Mucosa of stomach (tissue), 1 donor: ENCODE data around the gene DNER.

Experiments used
- H3K27me3 ChIP-seq: one replicate; pipeline ENCODE4 v1.7.0; 2013; ENCODE audit warnings: mild to moderate bottlenecking, low read length; ENCODE audit not compliant: control insufficient read depth, insufficient read depth
- H3K36me3 ChIP-seq: one replicate; pipeline ENCODE4 v1.7.0; 2013; ENCODE audit warnings: low read length; ENCODE audit not compliant: control insufficient read depth, insufficient read depth
- H3K4me1 ChIP-seq: one replicate; pipeline ENCODE4 v1.7.0; 2013; ENCODE audit warnings: mild to moderate bottlenecking, low read length; ENCODE audit not compliant: control insufficient read depth, insufficient read depth
- H3K4me3 ChIP-seq: one replicate; pipeline ENCODE4 v1.7.0; 2013; ENCODE audit warnings: low read length
- H3K9ac ChIP-seq: one replicate; pipeline ENCODE4 v1.7.0; 2013; ENCODE audit warnings: mild to moderate bottlenecking, low read length, moderate library complexity
- H3K9me3 ChIP-seq: one replicate; pipeline ENCODE4 v1.7.0; 2013; ENCODE audit warnings: mild to moderate bottlenecking, low read length, moderate library complexity; ENCODE audit not compliant: control insufficient read depth
- donor health status: Pancreatic carcinoma.

DNER gene

DNA sequence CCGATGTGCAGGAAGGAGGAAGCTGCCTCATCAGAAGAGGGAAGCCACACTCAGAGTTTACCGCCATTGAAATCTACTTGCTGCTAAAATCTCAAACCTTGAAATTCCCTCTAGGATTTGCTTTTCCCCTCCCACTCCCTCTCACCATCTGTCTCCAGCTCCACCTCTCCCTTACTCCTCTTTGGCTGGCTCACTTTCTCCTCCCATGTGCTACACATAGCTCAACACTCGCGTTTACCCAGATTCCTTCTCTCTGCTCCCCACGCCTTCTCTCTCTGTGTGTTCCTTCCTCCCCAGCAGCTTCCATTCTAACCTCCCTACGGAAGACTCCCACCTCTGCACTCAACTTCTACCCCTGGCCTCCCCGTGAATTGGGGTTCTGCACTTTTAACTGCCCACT is 143.1 kb downstream of the DNER start:
- Histone ChIP-seq H3K4me1 (no peaks in the 10 kb centered on the region), H3K4me3 (no peak overlapping the region), H3K36me3 (no peaks in the 10 kb centered on the region), H3K9ac (no peak overlapping the region), H3K27me3 (no peaks in the 10 kb centered on the region), H3K9me3 (no peaks in the 10 kb centered on the region)

- Histone ChIP-seq H3K9me3 (no peaks in the 10 kb centered on the region), H3K9ac (no peak overlapping the region), H3K4me3 (no peak overlapping the region), H3K4me1 (no peaks in the 10 kb centered on the region), H3K27me3 (no peaks in the 10 kb centered on the region), H3K36me3 (no peaks in the 10 kb centered on the region)
Measured at GRCh38 chr2:229566370-229566769, 148.0 kb downstream of the DNER start.

- H3K9me3 ChIP-seq = no peaks in the 10 kb centered on the region
- H3K4me1 ChIP-seq = no peaks in the 10 kb centered on the region
- no peak overlapping the region for H3K9ac ChIP-seq
- H3K4me3 ChIP-seq = no peak overlapping the region
- no peaks in the 10 kb centered on the region for H3K36me3 ChIP-seq
- H3K27me3 ChIP-seq = no peaks in the 10 kb centered on the region
Measured at GRCh38 chr2:229564300-229564907, 150.0 kb downstream of the DNER start.

DNA sequence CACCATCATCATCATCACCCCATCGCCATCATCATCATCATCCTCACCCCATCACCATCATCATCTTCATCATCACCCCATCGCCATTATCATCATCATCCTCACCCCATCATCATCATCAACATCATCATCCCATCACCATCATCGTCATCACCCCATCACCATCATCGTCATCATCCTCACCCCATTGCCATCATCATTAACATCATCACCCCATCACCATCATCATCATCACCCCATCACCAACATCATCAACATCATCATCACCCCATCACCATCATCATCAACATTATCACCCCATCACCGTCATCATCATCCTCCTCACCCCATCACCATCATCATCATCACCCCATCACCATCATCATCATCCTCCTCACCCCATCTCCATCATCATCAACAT is 151.0 kb downstream of the DNER start:
- Histone ChIP-seq H3K4me3 (no peak overlapping the region), H3K9me3 (no peaks in the 10 kb centered on the region), H3K27me3 (no peaks in the 10 kb centered on the region), H3K36me3 (no peaks in the 10 kb centered on the region), H3K9ac (no peak overlapping the region), H3K4me1 (no peaks in the 10 kb centered on the region)

GRCh38 chr2:229562472-229563127 is 151.8 kb downstream of the DNER start:
- no peaks in the 10 kb centered on the region for H3K9me3 ChIP-seq
- no peaks in the 10 kb centered on the region for H3K36me3 ChIP-seq
- no peaks in the 10 kb centered on the region for H3K4me1 ChIP-seq
- H3K4me3 ChIP-seq = no peak overlapping the region
- H3K27me3 ChIP-seq = no peaks in the 10 kb centered on the region
- H3K9ac ChIP-seq = no peak overlapping the region

GRCh38 chr2:229559986-229560385 is 154.4 kb downstream of the DNER start:
- no peaks in the 10 kb centered on the region for H3K27me3 ChIP-seq

DNA sequence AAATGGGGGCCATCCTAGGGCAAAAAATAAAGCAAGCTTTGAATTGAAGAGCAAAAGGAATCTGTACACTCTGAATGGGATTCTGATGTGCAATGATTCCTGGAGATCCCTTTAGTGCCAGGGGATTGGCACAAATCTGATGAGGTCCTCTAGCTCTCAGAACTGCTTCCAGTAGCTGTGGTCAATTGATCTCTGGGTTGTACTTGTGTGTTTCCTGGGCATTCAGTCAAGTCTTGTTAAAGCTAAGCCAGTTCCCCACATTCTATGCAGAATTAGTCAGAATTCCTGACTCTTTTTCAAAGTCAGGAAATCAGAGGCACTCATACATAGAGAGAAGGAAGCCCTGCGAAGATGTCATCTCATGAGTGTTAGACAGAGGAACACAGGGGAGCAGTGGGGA is 161.3 kb downstream of the DNER start:
- no peak overlapping the region for H3K9ac ChIP-seq
- H3K4me3 ChIP-seq = no peak overlapping the region
- no peaks in the 10 kb centered on the region for H3K9me3 ChIP-seq
- no peaks in the 10 kb centered on the region for H3K4me1 ChIP-seq
- no peaks in the 10 kb centered on the region for H3K36me3 ChIP-seq
- H3K27me3 ChIP-seq = no peaks in the 10 kb centered on the region

More at GRCh38 chr2:229559986-229560385, 154.4 kb downstream of the DNER start:
- H3K36me3 ChIP-seq = no peaks in the 10 kb centered on the region
- H3K9me3 ChIP-seq = no peaks in the 10 kb centered on the region
- H3K9ac ChIP-seq = no peak overlapping the region
- no peaks in the 10 kb centered on the region for H3K4me1 ChIP-seq
- H3K4me3 ChIP-seq = no peak overlapping the region

GRCh38 chr2:229543176-229543873 is 171.0 kb downstream of the DNER start:
- H3K4me3 ChIP-seq = no peak overlapping the region
- H3K27me3 ChIP-seq = no peaks in the 10 kb centered on the region
- H3K9ac ChIP-seq = no peak overlapping the region
- no peaks in the 10 kb centered on the region for H3K36me3 ChIP-seq
- no peaks in the 10 kb centered on the region for H3K9me3 ChIP-seq
- H3K4me1 ChIP-seq = no peaks in the 10 kb centered on the region

GRCh38 chr2:229539628-229540027 is 174.7 kb downstream of the DNER start:
- H3K27me3 ChIP-seq = no peaks in the 10 kb centered on the region
- H3K9me3 ChIP-seq = no peaks in the 10 kb centered on the region
- H3K36me3 ChIP-seq = no peaks in the 10 kb centered on the region
- no peaks in the 10 kb centered on the region for H3K4me1 ChIP-seq
- H3K4me3 ChIP-seq = no peak overlapping the region
- no peak overlapping the region for H3K9ac ChIP-seq

DNA sequence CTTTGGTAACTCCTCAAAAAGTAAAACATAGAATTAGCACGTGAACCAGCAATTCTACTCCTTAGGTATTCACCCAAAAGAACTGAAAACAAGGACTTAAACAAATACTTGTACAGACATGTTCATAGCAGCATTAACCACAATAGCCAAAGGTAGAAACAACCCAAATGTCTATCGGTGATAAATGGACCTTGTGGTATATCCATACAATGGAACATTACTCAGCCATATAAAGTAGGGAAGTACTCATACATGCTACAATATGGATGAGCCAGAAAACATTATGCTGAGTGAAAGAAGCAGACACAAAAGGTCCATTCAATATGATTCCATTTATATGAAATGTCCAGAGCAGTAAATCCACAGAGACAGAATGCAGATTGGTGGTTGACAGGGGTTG is 182.8 kb downstream of the DNER start:
- Histone ChIP-seq H3K36me3 (no peaks in the 10 kb centered on the region), H3K4me3 (no peak overlapping the region), H3K9me3 (no peaks in the 10 kb centered on the region), H3K4me1 (no peaks in the 10 kb centered on the region), H3K9ac (no peak overlapping the region), H3K27me3 (no peaks in the 10 kb centered on the region)

DNA sequence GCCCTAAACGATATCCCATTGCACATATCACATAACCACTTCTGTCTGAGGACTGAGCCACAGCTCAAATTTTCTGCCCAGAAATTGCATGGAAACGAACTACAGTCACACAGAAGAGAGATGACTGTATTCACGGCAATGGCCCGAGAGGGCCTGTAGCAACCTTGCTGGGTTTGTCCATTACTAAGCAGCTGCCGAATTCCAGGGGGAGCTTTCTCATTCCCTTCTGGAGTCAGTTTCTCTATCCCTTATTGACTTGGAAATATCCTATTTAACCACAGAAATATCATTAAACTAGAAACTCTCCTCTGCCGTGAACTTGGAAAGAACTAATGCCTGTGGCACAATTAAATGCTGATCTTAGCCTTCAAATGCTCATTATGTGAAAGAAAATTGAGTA is 183.9 kb downstream of the DNER start:
- Histone ChIP-seq H3K27me3 (no peaks in the 10 kb centered on the region), H3K4me3 (no peak overlapping the region), H3K9ac (no peak overlapping the region), H3K36me3 (no peaks in the 10 kb centered on the region), H3K4me1 (no peaks in the 10 kb centered on the region), H3K9me3 (no peaks in the 10 kb centered on the region)

GRCh38 chr2:229528846-229529245 is 185.5 kb downstream of the DNER start:
- no peaks in the 10 kb centered on the region for H3K4me1 ChIP-seq
- H3K9me3 ChIP-seq = no peaks in the 10 kb centered on the region
- H3K9ac ChIP-seq = no peak overlapping the region
- H3K27me3 ChIP-seq = no peaks in the 10 kb centered on the region
- no peak overlapping the region for H3K4me3 ChIP-seq
- H3K36me3 ChIP-seq = no peaks in the 10 kb centered on the region
